Measurements from ENCODE around the gene ZNF682.
A peak's percentile ranks its signal among the peaks of the same experiment; 100 is the strongest.
"Not testable (repeated sequence)": the region's sequence is repeated elsewhere in the genome, so short reads cannot be mapped to it uniquely, and the experiment has no call there.

The ZNF682 gene

DNA sequence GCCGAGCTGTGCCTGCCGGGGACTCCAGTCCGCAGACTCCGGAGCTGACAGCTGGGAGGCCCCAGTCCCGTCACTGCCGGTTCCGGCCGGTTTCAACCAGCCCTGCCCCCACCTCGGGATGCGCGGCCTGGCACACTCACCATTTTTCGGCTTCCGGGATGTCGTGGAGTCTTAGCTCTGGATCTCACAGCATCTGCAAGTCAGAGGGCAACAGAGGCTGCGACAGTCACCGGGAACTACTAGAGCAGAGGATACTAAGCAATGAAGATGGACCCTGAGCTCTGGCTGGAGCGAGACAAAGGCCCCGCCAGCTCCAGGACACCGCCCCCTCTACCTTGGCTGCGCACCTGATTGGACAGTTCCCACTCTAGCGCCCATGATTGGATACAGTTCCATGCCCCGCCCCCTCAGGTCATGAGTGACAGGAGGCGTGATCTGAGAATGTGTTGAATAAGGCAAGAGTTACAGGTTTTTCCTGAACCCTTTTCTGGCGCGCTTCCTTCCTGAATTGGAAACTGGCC, at the start of gene ZNF682:
TSS of gene ZNF682 (minus strand) at position 303 of the 521 bp plus-strand sequence. CDS start at position 143, 160 bp downstream.
- DNase-seq: peak; percentile 76 to 89 (median 84)

DNA sequence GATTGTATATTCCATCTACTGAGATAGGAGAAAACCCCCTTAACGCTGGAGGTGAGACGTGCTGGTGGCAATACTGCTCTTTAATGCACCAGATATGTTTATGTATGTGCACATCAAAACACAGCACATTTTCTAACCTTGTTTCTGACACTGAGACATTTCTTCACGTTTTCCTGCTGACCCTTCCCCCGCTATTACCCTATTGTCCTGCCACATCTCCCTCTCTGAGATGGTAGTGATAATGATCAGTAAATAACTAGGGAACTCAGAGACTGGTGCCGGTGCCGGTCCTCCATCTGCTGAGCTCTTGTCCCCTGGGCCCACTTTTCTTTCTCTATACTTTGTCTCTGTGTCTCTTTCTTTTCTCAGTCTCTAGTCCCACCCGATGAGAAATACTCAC, 43.6 kb upstream of the ZNF682 start:
- DNase-seq: not testable (repeated sequence)

DNA sequence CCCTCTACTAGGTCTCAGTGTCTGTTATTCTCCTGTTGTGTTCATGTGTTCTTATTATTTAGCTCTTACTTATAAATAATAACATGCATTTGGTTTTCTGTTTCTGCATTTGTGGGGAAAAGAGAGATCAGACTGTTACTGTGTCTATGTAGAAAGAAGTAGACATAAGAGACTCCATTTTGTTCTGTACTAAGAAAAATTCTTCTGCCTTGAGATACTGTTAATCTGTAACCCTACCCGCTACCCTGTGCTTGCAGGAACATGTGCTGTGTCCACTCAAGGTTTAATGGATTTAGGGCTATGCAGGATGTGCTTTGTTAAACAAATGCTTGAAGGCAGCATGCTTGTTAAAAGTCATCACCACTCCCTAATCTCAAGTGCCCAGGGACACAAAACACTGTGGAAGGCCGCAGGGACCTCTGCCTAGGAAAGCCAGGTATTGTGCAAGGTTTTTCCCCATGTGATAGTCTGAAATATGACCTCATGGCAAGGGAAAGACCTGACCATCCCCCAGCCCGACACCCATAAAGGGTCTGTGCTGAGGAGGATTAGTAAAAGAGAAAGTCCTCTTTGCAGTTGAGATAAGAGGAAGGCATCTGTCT, 43.0 kb upstream of the ZNF682 start:
- not testable (repeated sequence) for DNase-seq

DNA sequence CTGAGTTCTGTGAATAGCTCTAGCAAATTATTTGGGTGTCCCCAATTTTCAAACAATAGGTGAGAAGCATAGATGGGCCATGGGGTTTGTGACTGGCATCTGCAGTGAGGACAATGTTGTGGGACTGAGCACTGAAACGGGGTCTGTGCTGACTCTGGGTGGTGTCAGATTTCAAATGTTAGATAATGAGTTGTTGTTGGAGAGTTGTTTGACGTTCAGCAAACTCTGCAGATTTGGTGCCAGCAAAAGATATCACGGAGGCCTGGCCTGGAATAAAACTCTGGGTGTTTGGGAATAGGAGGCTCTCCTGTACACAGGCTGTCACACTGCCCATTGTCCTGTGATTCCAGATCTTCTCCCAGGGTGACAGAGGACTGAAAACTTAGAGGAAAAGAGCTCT, 41.4 kb upstream of the ZNF682 start:
- DNase-seq: no peak

DNA sequence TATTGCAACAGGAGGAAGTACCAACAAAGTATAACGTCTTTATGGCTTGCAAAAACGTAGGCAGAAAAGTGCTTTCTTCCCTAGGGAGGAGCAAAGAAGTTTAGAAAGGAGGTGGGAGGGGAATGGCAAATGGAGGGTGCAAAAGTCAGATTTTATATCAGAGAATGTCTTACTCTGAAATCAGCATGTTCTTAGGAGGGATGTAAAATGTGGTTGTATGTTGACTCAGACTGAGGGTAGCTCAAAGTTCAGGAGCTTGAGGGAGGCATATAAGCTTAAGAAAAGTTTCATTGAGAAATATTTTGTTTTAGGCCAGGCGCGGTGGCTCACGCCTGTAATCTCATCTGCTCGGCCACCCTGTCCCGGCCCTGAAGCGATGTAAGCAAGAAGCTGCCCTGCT, 40.2 kb upstream of the ZNF682 start:
- no peak for DNase-seq

DNA sequence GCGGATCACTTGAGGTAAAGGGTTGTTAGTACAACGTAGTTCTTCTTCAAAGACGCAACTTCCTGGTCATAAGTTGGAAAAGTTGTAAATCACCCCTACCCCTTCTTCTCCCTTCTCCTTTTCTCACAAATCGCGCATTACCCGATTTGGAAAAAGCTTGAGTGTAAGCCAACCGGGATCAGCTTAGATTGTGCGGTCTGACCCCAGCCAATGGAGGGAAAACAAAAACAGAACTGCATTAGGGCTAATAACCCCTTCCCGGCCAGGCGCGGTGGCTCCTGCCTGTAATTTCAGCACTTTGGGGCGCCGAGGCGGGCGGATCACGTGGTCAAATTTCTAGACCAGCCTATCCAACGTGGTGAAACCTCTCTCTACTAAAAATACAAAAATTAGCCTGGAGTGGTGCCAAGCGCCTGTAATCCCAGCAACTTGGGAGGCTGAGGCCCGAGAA, 39.3 kb upstream of the ZNF682 start:
- DNase-seq: no peak

DNA sequence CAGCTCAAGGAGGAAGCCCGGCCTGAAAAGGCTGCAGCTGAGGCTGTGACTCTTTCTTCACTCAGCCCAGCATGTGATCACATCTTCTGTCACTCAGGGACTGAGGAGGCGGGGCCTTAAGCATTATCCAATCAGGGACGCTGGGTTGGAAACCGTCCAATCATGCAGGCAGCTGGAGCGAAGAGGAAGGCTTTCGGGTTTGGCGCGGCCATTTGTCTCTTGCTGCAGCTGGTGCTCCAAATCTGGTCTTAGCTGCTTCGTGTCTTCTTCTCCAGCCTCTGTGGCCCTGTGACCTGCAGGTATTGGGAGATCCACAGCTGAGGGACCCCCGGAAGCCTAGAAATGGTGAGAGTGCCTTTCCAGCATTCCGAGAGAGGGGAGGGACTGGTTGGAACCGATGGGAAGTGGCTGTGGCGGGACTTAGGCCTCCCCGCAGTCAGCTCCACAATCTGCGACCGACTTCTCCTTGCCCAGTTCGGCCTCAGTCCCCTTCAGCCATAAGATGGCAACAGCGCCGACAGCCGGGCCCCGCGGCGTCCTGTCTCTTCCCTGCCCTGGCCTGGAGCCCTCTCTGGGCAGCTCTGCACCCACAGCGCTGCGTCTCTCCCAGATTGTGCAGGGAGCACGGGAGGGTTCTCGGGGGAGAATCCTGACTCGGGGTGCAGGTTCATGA, 38.6 kb upstream of the ZNF682 start, which contains the start of gene ZNF90:
TSS of gene ZNF90 (plus strand) at position 210 of the 673 bp plus-strand sequence. CDS start at position 343, 133 bp downstream.
- peak; percentile 31 to 69 (median 53) for DNase-seq

DNA sequence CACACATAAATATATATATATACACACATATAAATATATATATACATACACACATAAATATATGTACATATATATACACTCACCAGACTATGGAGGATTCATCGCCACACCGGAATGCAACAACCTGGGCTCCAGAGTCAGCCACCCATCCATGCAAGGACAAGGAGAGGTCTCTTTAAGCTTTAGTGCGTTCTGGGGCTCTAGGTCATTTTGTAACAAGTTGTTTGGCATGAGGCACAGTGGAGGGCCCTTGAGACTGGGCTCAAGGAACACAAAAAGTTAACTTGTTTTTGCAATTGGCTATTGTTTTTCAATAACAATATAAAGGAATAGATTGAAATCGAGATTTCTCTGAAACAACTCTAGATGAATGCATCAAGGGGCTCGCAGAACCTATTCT, 33.6 kb upstream of the ZNF682 start:
- DNase-seq: no peak

DNA sequence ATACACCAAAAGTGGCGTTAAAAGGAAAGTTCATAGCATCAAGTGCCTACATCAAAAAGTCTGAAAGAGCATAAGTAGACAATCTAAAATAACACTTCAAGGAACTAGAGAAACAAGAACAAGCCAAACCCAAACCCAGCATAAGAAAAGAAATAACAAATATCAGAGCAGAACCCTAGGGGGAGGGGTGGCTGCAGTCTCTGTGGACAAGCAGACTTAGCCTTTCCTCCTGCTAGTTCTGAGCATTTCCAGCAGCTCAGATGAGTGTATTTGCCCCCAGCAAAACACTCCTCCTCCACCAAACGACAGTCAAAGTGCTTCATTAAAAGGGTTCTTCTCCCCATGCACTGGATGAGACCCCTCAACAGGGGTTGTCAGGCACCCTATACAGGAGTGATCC, 31.4 kb upstream of the ZNF682 start:
- DNase-seq: no peak

DNA sequence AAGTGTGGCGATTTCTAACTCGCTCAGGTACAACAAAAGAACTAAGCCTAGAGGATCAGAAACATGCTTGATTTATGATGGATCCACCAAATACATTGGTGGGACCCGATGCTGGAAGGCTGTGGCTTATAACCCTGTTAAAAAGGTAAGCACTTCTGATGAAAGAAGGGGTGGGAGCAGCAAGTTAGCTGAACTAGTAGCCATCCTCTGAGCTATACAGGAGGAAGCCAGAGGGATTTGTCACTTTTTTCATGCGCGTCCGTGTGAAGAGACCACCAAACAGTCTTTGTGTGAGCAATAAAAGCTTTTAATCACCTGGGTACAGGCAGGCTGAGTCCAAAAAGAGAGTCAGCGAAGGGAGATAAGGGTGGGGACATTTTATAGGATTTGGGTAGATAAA, 29.3 kb upstream of the ZNF682 start:
- not testable (repeated sequence) for DNase-seq

DNA sequence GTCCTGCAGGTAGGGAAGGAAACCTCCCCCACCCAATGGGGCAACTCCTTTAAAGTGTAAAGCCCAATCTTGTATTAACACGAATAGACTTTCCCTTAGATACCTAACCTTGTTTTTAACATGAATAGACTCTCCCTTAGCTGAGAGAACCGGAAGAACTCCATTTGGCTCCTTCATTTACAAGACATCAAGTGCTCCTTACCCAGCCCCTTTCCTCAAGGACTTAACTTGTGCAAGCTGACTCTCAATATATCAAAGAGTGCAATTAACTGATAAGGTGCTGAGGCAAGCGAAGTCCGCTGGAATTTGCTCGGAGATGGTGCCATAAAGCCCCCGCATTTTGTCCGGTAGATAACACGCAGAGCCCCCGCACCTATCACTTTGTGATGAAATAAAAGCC, 28.6 kb upstream of the ZNF682 start:
- DNase-seq: no peak

DNA sequence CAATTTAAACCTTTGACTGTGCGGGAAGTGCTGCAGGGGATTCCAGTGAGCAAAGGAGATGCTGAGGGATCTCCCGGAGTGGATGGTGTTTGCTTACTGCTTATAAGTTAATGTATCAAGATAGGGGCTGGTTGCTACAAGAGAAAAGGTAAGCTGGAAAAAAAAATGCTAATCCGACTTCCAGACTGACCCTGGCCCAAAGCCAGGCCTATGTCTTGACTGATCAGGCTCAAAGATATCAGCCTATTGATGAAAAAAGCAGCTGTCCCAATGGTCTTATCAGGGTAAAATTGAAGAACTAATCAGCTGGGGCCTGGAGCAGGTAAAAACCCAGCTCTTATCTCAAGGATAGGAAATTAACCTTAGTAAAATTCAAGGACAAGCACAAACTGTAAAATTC, 27.6 kb upstream of the ZNF682 start:
- no peak for DNase-seq

DNA sequence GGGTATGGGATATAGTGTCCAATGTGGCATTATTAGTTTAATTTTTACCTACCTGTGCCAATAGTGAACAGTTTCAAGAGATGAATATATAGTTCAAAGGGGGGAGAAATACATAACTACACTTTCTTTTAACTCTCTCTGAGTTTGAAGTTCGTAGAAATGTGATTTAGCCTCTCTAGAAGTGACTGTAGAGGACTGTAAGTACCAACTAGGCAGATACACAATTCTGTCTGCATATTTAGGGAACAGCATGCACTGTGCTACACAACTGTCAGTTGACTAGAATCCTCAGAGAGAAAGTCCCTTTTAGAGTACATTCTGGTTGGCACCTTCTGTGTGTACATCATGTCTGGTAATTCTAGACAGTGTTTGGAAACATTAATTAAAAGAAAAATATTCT, 21.0 kb upstream of the ZNF682 start:
- no peak for DNase-seq

DNA sequence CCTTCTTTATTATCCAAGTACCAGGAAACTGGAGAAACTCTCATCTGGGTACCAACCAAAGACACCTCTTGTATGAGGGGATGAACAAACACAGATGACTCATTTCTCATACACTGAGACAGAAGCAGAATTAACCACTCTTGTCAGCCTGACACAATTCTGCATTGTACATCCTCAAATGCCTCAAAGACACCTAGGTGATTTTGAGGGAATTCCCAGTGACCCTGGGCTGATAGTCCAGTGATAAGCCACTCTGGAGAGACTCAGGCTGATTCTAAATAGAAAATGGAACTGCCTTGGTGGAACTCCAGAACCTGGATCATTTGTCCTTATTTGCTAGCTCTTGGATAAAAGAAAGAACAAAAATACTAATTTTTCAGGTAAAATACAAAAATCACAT, 19.4 kb upstream of the ZNF682 start:
- DNase-seq: not testable (repeated sequence)

DNA sequence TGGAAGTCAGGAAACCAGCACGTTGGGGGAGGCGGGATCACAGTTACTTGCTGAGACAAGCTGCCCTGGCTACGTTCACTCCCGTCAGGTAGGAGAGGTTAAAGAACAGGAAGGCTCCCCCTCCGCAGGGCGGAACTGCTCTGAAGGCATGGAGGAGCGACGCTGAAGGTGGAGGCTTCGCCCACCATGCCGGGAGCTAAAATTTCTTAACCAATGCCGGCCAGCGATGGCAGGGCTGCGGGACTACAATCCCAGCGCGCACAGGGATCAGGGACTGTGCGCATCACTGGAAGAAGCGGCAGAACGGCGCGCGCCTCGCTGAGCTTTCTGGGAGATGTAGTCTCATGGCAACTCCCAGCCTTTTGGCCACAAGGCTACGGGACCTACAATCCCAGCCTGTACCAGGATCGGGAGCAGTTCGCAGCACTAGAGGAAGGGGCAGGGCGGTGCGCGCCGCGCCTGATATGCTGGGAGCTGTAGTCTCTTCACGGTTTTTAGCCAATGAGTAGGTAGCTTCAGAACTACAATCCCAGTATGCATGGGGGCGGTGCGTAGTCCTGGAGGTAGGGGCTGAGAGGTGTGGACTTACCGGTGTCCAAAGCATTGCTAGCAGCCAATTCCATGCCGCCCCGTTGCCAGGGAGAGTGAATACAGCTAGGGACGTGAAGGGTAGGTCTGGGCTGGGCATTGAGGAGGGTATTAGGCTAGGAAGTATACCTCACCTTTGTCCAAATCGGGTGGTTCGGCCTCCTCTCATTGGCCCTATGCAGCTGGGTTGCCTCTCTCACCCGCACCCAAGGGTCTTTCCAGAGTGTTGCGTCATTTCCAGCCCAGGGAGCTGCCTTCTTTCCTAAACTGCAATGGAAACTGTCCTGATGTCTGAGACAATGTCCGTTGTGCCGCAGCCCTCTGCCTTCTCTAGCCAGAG, 12.8 kb upstream of the ZNF682 start:
- peak in 3 of 4 experiments; percentile 28 to 43 (median 36) for DNase-seq

DNA sequence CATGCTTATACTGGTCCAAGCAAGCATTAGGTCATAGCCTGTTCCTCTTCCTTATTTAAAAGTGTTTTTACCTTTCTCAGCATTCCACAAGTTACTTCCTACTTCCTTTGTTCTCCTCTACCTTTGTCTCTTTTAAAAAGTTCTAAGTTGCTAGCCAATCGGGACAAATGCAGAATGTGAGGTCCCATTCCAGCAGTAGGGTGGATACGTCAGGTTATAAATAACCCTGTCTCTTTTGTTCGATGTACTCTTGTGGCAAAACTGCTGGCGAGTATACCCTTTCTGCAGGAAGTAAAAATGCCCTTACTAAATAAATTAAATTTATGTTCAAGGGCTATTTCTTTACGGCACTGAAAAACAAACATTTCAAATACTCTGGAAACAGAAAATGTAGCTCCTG, 6.4 kb upstream of the ZNF682 start:
- DNase-seq: not testable (repeated sequence)

DNA sequence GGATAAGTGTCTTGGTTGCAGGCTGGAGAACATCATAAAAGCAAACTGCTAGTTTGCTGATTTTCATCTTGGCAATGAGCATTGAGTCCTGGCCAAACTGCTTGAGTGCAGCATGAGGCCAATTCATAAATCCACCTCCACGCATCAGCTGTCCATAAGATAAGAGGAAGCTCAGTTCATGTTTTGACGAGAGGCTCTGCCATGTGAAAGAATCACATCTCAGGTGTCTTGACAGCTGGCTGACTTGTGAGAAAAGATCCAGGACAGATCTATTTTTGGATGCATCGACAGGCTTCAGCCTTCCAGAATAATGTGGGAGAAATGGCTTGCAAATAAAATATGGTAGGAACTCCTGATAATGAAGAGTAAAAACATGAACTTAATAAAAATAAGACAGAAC, 5.4 kb upstream of the ZNF682 start:
- no peak for DNase-seq

DNA sequence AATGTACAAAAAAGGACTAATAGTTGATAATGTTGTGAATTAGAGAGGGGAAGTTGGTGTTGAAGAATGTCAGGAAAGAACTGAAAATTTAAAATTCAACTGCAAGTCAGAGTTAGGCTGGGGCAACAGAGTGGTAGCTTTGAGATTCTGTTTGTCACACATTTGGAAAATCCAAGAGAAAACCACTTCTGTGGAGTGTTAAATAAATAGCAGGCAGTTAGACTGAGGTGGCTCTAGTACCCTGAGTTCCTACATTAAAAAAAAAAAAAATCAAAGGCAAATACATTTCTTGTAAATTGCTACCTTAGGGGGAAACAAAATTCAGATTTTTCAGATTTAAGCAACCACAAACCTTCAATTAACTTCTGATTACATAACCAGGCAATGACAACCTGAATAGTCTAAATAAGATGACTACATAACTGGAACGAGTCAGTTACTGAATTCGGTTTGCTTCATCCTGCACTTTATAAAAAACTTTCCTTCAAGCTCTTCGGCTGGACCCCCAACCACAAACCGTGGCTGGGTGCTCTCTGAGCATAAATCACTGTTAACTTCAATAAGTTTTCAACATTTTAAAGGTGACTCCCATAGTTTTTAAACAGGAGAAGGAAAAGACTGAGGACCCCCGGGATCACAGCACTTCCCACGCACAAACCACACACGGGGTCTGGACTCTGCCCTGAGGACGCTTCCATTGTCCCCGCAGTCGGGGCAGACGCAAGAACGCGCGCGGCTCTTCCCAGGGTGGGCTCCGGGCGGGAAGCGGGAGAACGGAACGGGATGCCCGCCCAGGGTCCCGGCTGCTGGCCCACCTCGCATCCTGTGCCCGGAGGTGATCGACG, 725 bp downstream of the ZNF682 start:
- DNase-seq: peak in 1 of 4 experiments; percentile 7

DNA sequence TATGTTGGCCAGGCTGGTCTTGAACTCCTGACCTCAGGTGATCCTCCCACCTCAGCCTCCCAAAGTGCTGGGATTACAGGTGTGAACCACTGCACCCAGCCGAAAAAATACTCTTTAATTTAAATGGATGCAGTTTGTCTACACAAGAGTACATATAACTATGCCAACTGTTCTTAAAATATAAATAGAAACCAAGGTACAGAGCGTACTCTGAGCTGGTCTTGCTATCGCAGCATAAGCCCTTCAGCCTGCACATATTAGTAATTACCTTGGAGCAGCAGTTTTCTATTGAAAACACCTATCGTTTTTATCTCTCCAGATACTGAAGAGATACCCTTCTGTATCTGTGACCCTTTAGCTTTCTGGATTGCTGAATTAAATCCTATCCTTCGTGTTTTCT, 3.4 kb downstream of the ZNF682 start:
- DNase-seq: no peak

DNA sequence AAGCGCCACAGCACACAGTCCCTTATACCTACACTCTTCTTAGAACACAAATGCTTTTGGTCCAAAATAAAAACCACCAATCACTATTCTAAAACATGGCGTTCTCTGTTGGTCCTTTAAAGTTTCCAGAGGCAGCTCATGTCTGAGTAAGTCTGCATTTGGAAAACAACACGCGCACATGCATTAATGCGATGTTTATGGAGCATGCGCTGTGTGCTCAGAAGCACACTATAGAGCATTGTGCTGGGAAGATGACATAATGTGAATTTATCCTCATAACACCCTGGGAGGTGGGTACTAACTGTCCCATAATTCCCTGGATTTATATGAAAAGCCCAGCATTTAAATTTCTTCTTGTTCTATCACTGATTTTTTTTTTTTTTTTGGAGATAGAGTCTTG, 10.7 kb downstream of the ZNF682 start:
- DNase-seq: no peak

DNA sequence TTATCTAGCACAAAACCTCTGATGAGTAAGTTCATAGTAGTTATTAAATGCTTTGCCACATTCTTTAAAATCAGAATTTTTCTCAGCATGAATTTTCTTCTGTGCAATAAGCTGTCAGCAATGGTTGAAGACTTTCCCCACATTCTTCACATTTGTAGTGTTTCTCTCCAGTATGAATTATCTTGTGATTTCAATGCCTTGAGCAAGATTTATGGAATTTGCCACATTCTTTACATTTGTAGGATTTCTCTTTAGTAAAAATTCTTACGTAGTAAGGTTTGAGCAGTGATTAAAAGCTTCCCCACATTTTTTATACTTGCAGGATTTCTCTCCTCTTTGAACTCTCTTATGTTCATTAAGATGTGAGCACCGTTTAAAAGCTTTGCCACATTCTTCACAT, 33.6 kb downstream of the ZNF682 start:
- DNase-seq: no peak

DNA sequence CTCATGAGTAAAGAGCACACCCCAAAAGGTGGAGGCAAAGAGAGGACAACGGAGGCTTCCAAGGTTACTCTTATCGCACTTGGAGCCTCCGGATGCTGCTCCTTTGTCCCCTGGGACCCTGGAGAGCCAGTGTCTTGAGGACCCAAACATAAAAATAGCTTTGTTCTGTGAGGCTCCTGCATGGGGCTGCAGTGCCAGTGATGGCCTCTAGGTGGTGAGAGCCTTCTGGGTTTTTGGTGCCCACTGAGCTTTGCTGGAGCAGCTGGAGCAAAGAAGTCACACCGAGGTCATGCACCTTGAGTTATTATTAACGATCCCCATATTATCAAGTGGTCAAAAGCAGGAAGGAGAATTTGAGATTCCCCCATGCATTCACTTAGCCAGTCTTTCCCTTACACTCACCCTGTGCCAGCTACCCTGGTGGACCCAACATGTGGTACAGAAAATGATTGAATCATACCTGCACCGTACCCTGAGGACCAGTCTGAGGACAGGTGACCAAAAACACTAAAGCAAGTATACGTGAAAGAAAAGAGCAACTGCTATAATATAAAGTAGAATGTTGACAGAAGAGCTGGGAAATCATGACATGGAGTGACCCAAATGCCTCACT, 41.5 kb downstream of the ZNF682 start:
- DNase-seq: no peak

Measured in activated naive CD4-positive, alpha-beta T cell (primary cell).